ENCODE results near the gene POGLUT2.
"Not testable (repeated sequence)": the region's sequence is repeated elsewhere in the genome, so short reads cannot be mapped to it uniquely, and the experiment has no call there.

The POGLUT2 gene

DNA sequence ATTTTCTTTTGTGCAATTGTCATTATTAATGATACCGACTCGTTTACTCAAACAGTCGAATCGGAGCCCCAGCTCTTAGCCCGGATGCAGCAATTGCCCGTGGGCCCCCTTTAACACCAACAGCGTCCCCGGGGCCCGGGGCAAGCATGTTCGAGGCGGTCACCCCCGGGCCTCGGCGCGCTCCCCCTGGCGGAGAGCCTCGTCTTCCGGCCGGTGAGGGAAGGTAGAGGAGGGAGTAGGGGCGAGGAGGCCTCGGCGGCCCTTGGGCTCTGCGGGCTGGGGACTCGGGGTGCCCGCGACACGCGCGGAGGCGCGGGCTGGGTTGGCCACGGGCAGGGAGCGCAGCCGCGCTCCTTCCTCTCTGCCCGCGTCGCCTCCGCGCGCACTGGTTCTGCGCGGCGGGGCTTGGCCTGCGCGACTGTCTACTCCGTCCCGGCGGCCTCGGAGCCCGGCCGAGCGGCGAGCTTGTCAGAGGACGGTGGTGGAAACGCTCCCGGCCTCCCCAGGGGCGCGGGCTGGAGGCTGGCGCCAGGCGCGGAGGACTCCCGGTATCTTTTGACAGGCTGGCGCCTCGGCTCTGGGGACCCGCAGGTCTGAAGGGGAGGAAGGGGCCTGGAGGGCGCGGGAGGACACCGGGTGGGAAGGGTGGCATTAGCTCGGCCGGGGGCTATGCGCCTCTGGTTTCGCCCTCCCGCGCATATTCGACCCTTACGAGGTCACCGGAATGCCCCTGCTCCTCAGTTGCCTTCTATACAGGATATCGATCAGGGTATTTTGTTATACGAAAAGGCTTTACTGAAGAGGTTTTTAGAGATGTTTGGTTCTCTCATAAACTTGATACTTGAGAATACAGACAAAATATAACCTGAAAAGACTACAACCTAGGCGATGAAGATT, 1.6 kb upstream of the POGLUT2 start:
- peak; percentile 92 for DNase-seq (ENCODE audit: low read depth)
- Histone ChIP-seq H3K9me3 (ENCODE audit: control insufficient read depth, low read length) (no peaks in the 10 kb centered on the region), H3K4me3 (ENCODE audit: low read length) (peak overlapping the region; percentile 93), H3K4me1 (ENCODE audit: control insufficient read depth, insufficient read depth, low read length) (peaks cover 20% of the 10 kb centered on the region), H3K36me3 (ENCODE audit: control insufficient read depth, insufficient read depth, low read length, severe bottlenecking) (no peaks in the 10 kb centered on the region), H3K27me3 (replicated peaks; ENCODE audit: control insufficient read depth, insufficient read depth, low read length) (no peaks in the 10 kb centered on the region), H3K9ac (ENCODE audit: low read length) (peak overlapping the region; percentile 92)

GRCh38 chr13:102799426-102800144, 809 bp upstream of the POGLUT2 start:
- Histone ChIP-seq H3K9ac (ENCODE audit: low read length) (peak overlapping the region; percentile 92), H3K9me3 (ENCODE audit: control insufficient read depth, low read length) (no peaks in the 10 kb centered on the region), H3K36me3 (ENCODE audit: control insufficient read depth, insufficient read depth, low read length, severe bottlenecking) (no peaks in the 10 kb centered on the region), H3K4me3 (ENCODE audit: low read length) (peak overlapping the region; percentile 93), H3K27me3 (replicated peaks; ENCODE audit: control insufficient read depth, insufficient read depth, low read length) (no peaks in the 10 kb centered on the region), H3K4me1 (ENCODE audit: control insufficient read depth, insufficient read depth, low read length) (peaks cover 20% of the 10 kb centered on the region)
- DNase-seq (ENCODE audit: low read depth), result peak; percentile 55

GRCh38 chr13:102793611-102794355, 5.0 kb downstream of the POGLUT2 start:
- DNase-seq (ENCODE audit: low read depth), result no peak
- Histone ChIP-seq H3K4me1 (ENCODE audit: control insufficient read depth, insufficient read depth, low read length) (peaks cover 5% of the 10 kb centered on the region), H3K9ac (ENCODE audit: low read length) (no peak overlapping the region), H3K27me3 (replicated peaks; ENCODE audit: control insufficient read depth, insufficient read depth, low read length) (no peaks in the 10 kb centered on the region), H3K4me3 (ENCODE audit: low read length) (no peak overlapping the region), H3K36me3 (ENCODE audit: control insufficient read depth, insufficient read depth, low read length, severe bottlenecking) (peaks cover 7% of the 10 kb centered on the region), H3K9me3 (ENCODE audit: control insufficient read depth, low read length) (no peaks in the 10 kb centered on the region)

GRCh38 chr13:102792396-102792795, 6.4 kb downstream of the POGLUT2 start:
- no peaks in the 10 kb centered on the region for H3K27me3 ChIP-seq (replicated peaks; ENCODE audit: control insufficient read depth, insufficient read depth, low read length)
- no peaks in the 10 kb centered on the region for H3K4me1 ChIP-seq (ENCODE audit: control insufficient read depth, insufficient read depth, low read length)
- no peak overlapping the region for H3K9ac ChIP-seq (ENCODE audit: low read length)
- H3K9me3 ChIP-seq (ENCODE audit: control insufficient read depth, low read length), result no peaks in the 10 kb centered on the region
- H3K4me3 ChIP-seq (ENCODE audit: low read length), result no peak overlapping the region
- DNase-seq (ENCODE audit: low read depth), result no peak
- peaks cover 11% of the 10 kb centered on the region for H3K36me3 ChIP-seq (ENCODE audit: control insufficient read depth, insufficient read depth, low read length, severe bottlenecking)

- Histone ChIP-seq H3K4me3 (ENCODE audit: low read length) (no peak overlapping the region), H3K9me3 (ENCODE audit: control insufficient read depth, low read length) (no peaks in the 10 kb centered on the region), H3K4me1 (ENCODE audit: control insufficient read depth, insufficient read depth, low read length) (no peaks in the 10 kb centered on the region), H3K36me3 (ENCODE audit: control insufficient read depth, insufficient read depth, low read length, severe bottlenecking) (peaks cover 11% of the 10 kb centered on the region), H3K27me3 (replicated peaks; ENCODE audit: control insufficient read depth, insufficient read depth, low read length) (no peaks in the 10 kb centered on the region), H3K9ac (ENCODE audit: low read length) (no peak overlapping the region)
- no peak for DNase-seq (ENCODE audit: low read depth)
Measured at GRCh38 chr13:102788683-102789082, 10.1 kb downstream of the POGLUT2 start.

DNA sequence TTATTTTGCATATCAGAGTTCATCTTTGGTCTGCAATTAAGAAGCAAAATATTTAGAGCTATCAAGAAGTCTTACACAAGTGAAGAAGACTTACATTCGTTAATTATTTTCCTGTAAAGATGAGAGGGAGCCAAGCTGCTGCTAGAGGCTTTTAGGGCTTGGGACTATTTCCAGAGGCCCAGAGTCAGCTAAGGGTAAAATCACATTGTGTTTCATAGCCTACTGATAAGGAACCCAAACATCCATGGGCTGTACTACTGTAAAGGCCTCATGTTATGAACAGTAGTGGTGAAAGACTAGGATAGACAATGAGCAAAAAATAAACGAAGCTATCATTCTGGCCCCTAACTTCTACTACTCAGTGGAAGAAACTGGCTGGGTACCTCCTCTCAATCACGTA, 14.3 kb downstream of the POGLUT2 start:
- Histone ChIP-seq H3K36me3 (ENCODE audit: control insufficient read depth, insufficient read depth, low read length, severe bottlenecking) (peaks cover 4% of the 10 kb centered on the region), H3K4me3 (ENCODE audit: low read length) (no peak overlapping the region), H3K27me3 (replicated peaks; ENCODE audit: control insufficient read depth, insufficient read depth, low read length) (no peaks in the 10 kb centered on the region), H3K4me1 (ENCODE audit: control insufficient read depth, insufficient read depth, low read length) (no peaks in the 10 kb centered on the region), H3K9me3 (ENCODE audit: control insufficient read depth, low read length) (no peaks in the 10 kb centered on the region), H3K9ac (ENCODE audit: low read length) (no peak overlapping the region)
- DNase-seq (ENCODE audit: low read depth), result no peak

DNA sequence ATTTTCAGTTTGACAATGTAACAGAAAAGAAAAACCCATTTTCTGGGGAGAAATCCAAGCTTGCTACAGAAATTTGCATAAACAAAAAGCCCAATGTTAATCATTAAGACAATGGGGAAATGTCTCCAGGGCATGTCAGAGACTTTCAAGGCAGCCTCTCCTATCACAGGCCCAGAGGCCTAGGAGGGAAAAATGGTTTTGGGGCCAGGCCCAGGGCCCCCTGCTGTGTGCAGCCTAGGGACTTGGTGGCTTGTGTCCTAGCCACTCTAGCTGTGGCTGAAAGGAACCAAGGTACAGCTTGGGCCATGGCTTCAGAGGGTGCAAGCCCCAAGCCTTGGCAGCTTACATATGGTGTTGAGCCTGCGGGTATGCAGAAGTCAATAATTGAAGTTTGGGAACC, 17.2 kb downstream of the POGLUT2 start:
- H3K9me3 ChIP-seq (ENCODE audit: control insufficient read depth, low read length), result no peaks in the 10 kb centered on the region
- DNase-seq (ENCODE audit: low read depth), result no peak
- H3K4me3 ChIP-seq (ENCODE audit: low read length), result no peak overlapping the region
- H3K9ac ChIP-seq (ENCODE audit: low read length), result no peak overlapping the region
- H3K4me1 ChIP-seq (ENCODE audit: control insufficient read depth, insufficient read depth, low read length), result no peaks in the 10 kb centered on the region
- H3K27me3 ChIP-seq (replicated peaks; ENCODE audit: control insufficient read depth, insufficient read depth, low read length), result no peaks in the 10 kb centered on the region
- no peaks in the 10 kb centered on the region for H3K36me3 ChIP-seq (ENCODE audit: control insufficient read depth, insufficient read depth, low read length, severe bottlenecking)

DNA sequence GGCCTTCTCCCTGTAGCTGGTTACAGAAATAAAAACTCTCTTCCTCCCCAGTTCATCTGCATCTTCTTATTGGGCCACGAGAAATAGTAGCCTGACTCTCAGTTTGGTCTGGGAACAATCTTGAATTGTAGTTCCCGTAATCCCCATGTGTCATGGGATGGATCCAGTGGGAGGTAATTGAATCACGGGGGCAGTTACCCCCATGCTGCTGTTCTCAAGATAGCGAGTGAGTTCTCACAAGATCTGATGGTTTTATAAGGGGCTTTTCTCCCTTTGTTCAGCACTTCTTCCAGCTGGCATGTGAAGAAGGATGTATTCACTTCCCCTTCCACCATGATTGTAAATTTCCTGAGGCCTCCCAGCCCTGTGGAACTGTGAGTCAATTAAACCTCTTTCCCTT, 18.1 kb downstream of the POGLUT2 start:
- not testable (repeated sequence) for H3K9ac ChIP-seq (ENCODE audit: low read length); H3K36me3 ChIP-seq (ENCODE audit: control insufficient read depth, insufficient read depth, low read length, severe bottlenecking); H3K27me3 ChIP-seq (replicated peaks; ENCODE audit: control insufficient read depth, insufficient read depth, low read length); H3K4me3 ChIP-seq (ENCODE audit: low read length); DNase-seq (ENCODE audit: low read depth); H3K4me1 ChIP-seq (ENCODE audit: control insufficient read depth, insufficient read depth, low read length); H3K9me3 ChIP-seq (ENCODE audit: control insufficient read depth, low read length)

GRCh38 chr13:102779436-102780159, 19.2 kb downstream of the POGLUT2 start:
- Histone ChIP-seq H3K4me1 (ENCODE audit: control insufficient read depth, insufficient read depth, low read length) (no peaks in the 10 kb centered on the region), H3K9me3 (ENCODE audit: control insufficient read depth, low read length) (no peaks in the 10 kb centered on the region), H3K4me3 (ENCODE audit: low read length) (no peak overlapping the region), H3K9ac (ENCODE audit: low read length) (no peak overlapping the region), H3K36me3 (ENCODE audit: control insufficient read depth, insufficient read depth, low read length, severe bottlenecking) (no peaks in the 10 kb centered on the region), H3K27me3 (replicated peaks; ENCODE audit: control insufficient read depth, insufficient read depth, low read length) (no peaks in the 10 kb centered on the region)
- DNase-seq (ENCODE audit: low read depth), result no peak

DNA sequence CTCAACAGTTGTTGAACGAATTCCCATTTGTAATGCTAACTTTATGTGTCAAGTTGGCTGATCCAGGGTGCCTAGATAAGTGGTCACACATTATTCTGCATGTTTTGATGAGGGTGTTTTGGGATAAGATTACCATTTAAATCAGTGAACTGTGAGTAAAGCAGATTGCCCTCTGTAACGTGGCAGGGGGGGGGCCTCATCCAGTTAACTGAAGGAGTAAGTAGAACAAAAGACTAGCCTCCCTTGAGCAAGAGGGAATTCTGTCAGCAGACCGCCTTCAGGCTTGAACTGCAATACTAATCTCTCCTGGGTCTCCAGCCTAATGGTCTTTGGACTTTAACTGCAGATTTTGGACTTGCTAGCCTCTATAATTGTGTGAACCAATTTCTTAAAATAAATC, 21.0 kb downstream of the POGLUT2 start:
- H3K36me3 ChIP-seq (ENCODE audit: control insufficient read depth, insufficient read depth, low read length, severe bottlenecking), result no peaks in the 10 kb centered on the region
- no peak for DNase-seq (ENCODE audit: low read depth)

More for the DNA sequence above, 21.0 kb downstream of the POGLUT2 start:
- no peaks in the 10 kb centered on the region for H3K27me3 ChIP-seq (replicated peaks; ENCODE audit: control insufficient read depth, insufficient read depth, low read length)
- no peak overlapping the region for H3K4me3 ChIP-seq (ENCODE audit: low read length)
- peaks cover 4% of the 10 kb centered on the region for H3K4me1 ChIP-seq (ENCODE audit: control insufficient read depth, insufficient read depth, low read length)
- H3K9ac ChIP-seq (ENCODE audit: low read length), result no peak overlapping the region
- H3K9me3 ChIP-seq (ENCODE audit: control insufficient read depth, low read length), result no peaks in the 10 kb centered on the region
